DMS79 treated with DMSO at 0.1 percent for 48 hours (cell line): ENCODE measurements around the gene RNU5D-1.
"Not testable (repeated sequence)": the region's sequence is repeated elsewhere in the genome, so short reads cannot be mapped to it uniquely, and the experiment has no call there.

ENCODE experiments used
- DNase-seq: peaks from one replicate; lab custom pipeline; 2025; lab: John Stamatoyannopoulos, UW

Gene RNU5D-1

GRCh38 chr1:44700573-44700972, 30.4 kb downstream of the RNU5D-1 start:
- DNase-seq: peak; percentile 80

GRCh38 chr1:44699375-44699774, 31.6 kb downstream of the RNU5D-1 start:
- DNase-seq: not testable (repeated sequence)

GRCh38 chr1:44698138-44698537, 32.8 kb downstream of the RNU5D-1 start:
- no peak for DNase-seq

GRCh38 chr1:44696789-44697345, 34.1 kb downstream of the RNU5D-1 start:
- no peak for DNase-seq

- DNase-seq: no peak
These were observed 34.9 kb downstream of the RNU5D-1 start for GRCh38 chr1:44696101-44696500.

DNA sequence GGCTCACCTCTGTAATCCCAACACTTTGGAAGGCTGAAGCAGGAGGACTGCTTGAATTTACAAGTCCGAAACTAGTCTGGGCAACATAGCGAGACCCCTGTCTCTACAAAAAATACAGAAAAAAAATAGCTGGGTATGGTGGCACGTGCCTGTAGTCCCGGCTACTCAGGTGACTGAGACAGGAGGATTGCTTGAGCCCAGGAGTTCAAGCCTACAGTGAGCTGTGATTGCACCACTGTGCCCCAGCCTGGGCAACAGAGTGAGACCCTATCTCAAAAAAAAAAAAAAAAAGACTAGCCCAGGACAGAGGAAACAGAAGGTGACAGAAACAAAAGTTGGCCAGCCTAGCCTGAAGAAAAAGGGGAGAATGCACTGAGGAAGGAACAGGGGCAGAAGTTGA, 35.3 kb downstream of the RNU5D-1 start:
- no peak for DNase-seq

DNA sequence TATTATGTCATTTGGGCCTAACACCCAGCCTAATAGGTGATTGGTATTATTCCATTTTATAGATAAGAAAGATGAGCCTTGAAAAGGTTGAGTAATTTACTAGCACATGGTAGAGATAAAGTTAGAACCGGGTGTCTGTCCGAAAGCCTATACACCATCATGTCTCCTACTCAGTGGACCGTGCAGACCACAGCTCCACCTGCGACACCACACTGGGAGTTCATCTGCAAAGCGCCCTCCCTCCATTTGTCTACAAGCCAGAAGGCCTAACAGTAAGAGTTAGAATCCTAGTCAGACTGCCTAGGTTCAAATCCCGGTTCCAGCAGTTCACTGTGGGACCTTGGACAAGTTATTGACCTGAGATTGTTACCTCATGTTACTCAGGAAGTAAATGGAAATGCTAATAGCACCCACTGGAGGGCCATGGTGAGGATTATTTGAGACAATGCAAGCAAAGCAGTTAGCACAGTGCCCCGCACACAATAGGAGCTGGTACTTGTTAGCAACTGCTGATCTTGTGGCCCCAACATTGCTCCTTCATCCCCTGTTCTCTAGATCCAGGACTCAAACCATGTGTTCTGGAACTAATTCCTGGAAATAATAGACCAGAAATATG, 36.0 kb downstream of the RNU5D-1 start:
- no peak for DNase-seq

GRCh38 chr1:44693900-44694299, 37.1 kb downstream of the RNU5D-1 start:
- DNase-seq: no peak

GRCh38 chr1:44693159-44693558, 37.8 kb downstream of the RNU5D-1 start:
- no peak for DNase-seq

- DNase-seq: no peak
These were observed 41.6 kb downstream of the RNU5D-1 start for GRCh38 chr1:44689447-44689765.

GRCh38 chr1:44688760-44689446, 42.1 kb downstream of the RNU5D-1 start:
- no peak for DNase-seq

GRCh38 chr1:44685881-44686280, 45.1 kb downstream of the RNU5D-1 start:
- no peak for DNase-seq

DNA sequence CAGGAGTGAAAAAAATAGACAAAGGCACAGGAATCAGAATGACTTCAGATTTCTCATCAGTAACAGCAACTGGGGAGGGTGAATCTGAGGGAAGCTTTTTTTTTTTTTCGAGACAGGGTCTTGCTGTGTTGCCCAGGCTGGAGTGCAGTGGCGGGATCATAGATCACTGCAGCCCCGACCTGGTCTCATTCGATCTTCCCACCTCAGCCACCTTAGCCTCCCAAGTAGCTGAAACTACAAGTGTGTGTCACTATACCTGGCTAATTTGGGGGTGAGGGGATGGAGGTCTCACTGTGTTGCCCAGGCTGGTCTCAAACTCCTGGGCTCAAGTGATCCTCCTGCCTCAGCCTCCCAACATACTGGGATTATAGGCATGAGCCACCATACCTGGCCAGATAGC, 45.8 kb downstream of the RNU5D-1 start:
- DNase-seq: no peak

DNA sequence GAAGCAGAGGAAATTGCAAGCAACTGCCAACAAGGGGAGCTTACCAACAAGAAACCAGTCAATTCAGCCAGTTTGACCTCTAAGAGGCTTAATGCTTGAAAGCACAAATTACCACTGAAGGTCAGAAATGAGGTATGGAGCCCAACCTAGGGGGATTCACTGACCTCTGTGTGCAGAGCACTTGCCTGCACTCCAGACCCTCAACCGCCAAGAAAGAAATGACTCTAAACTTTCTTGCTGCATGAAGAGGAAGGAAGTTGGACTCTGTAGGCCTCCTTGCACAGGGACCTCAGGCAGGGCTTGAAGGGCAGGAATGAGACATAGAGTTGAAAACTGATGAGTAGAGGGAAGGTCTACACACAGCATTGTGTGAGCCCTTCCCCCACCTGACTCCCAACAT, 46.4 kb downstream of the RNU5D-1 start:
- DNase-seq: no peak

DNA sequence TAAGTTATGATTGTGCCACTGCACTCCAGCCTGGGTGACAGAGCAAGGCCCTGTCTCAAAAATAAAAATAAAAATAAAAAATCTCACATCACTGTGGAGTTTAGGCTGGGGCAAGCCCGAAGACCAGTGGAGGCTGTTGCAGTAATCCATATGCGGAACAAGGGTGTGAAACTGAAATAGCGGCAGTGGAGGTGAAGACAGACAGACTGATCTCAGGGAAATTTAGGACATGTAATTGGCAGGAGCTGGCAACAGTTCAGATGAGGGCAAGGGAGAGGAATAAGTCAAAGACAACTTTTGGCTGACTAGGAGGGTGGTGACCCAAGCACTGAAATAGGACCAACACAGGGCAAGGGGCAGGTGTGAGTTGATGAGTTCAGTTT, 48.1 kb downstream of the RNU5D-1 start:
- DNase-seq: no peak

DNA sequence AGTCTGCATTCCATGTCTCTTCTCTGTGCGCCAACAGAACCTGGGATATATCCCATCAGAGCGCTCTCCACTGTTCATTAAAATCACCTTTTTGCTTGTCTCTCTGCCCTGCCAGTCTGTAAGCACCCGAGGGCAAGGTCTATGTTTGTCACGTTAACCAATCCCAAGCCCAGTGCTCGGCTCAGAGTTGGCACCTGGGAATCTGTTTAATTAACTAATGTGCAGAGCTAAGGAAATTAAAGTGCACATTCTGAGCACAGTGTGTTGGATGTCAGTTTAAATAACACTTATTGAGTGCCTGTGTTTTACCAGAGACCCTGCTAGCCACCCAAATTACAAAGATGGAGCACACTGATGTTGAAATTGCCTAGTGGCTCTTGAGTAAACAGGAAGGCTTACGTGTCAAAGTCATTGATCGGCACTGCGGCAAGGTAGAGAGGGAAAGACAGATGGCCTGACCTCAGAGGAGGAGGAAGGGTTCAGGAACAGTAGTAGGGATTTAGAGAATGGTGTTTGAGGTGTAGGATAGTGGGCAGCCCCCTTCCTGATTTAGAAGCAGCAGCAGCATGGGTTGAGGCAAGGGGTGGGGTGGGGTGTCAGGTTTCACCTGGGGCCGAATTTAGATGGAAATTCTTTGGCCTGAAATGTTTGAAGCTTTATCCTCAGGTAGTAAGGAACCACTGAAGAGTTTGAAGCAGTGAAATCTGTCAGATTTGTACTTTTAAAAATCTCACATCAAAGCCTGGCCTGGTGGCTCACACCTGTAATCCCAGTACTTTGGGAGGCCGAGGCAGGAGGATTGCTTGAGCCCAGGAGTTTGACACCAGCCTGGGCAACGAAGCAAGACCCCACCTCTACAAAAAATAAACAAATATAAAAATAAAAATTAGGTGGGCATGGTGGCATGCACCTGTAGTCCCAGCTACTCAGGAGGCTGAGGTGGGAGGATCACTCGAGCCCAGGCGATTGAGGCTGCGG, 48.8 kb downstream of the RNU5D-1 start:
- no peak for DNase-seq
